Measurements from ENCODE around the gene MTG2. TPM values are rescaled to one million over a fixed set of nuclear protein-coding genes. Genes with fewer than 3 reads are reported as not detected.

MTG2 gene
- total RNA-seq, 1 donor from 2014 or later: 32.9 TPM

DNA sequence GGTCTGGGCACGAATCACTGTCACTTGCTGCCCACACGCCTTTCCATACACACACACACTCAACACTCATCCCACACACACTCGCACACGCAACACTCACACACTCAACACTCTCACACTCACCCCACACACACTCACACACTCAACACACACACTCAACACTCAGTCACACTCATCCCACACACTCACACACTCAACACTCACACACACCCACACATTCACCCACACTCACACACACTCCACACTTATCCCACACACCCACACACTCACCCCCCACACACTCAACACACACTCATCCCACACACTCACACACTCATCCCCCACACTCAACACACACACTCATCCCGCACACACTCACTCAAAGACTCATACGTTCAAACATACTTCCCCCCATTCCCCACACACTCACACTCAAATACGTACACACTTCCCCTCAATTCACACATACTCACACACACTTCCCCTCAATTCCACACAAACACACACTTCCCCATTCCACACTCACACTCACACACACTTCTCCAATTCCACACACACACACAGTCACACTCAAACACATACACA lies 46.2 kb downstream of the MTG2 start:
- no peak for DNase-seq (ENCODE audit: low read depth, low spot score)
- Mint-ChIP-seq H3K9me3 (no peaks in the 10 kb centered on the region), H3K4me1 (no peaks in the 10 kb centered on the region), H3K36me3 (ENCODE audit: low read depth) (no peaks in the 10 kb centered on the region), H3K27me3 (ENCODE audit: low read depth) (peaks cover 24% of the 10 kb centered on the region), H3K4me3 (no peak overlapping the region), H3K27ac (ENCODE audit: unreplicated experiment) (no peak overlapping the region)
- TF ChIP-seq, protein P1, sequence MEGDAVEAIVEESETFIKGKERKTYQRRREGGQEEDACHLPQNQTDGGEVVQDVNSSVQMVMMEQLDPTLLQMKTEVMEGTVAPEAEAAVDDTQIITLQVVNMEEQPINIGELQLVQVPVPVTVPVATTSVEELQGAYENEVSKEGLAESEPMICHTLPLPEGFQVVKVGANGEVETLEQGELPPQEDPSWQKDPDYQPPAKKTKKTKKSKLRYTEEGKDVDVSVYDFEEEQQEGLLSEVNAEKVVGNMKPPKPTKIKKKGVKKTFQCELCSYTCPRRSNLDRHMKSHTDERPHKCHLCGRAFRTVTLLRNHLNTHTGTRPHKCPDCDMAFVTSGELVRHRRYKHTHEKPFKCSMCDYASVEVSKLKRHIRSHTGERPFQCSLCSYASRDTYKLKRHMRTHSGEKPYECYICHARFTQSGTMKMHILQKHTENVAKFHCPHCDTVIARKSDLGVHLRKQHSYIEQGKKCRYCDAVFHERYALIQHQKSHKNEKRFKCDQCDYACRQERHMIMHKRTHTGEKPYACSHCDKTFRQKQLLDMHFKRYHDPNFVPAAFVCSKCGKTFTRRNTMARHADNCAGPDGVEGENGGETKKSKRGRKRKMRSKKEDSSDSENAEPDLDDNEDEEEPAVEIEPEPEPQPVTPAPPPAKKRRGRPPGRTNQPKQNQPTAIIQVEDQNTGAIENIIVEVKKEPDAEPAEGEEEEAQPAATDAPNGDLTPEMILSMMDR (conservative IDR thresholded peaks at IDR 0.05): no peak

DNA sequence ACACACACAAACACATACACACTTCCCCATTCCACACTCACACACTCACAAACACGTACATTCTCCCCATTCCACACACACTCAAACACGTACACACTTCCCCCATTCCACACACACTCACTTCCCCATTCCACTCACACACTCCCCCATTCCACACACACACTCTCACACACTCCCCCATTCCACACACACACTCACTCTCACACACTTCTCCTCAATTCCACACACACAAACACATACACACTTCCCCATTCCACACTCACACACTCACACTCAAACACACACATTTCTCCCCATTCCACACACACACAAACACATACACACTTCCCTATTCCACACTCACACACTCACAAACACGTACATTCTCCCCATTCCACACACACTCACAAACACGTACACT lies 46.8 kb downstream of the MTG2 start:
- Mint-ChIP-seq H3K27ac (ENCODE audit: unreplicated experiment) (no peak overlapping the region), H3K27me3 (ENCODE audit: low read depth) (peaks cover 19% of the 10 kb centered on the region), H3K4me3 (no peak overlapping the region), H3K9me3 (no peaks in the 10 kb centered on the region), H3K4me1 (peaks cover 2% of the 10 kb centered on the region), H3K36me3 (ENCODE audit: low read depth) (no peaks in the 10 kb centered on the region)
- no peak for DNase-seq (ENCODE audit: low read depth, low spot score)
- TF ChIP-seq, protein P1 (conservative IDR thresholded peaks at IDR 0.05): no peak

DNA sequence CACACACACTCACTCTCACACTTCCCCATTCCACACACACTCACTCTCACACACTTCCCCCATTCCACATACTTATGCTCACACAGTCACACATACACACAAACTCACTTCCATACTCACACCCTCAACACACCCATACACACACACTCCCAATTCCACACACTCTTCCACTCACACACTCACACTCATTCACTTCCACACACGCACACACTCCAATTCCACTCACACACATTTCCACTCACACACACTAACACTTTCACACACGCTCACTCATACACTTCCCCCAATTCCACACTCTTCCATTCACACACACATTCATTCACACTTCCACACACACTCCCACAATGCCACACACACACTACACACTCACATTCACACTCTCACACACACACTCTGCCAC lies 47.4 kb downstream of the MTG2 start:
- Mint-ChIP-seq H3K9me3 (no peaks in the 10 kb centered on the region), H3K27ac (ENCODE audit: unreplicated experiment) (no peak overlapping the region), H3K4me1 (peaks cover 6% of the 10 kb centered on the region), H3K36me3 (ENCODE audit: low read depth) (no peaks in the 10 kb centered on the region), H3K4me3 (no peak overlapping the region), H3K27me3 (ENCODE audit: low read depth) (peaks cover 13% of the 10 kb centered on the region)
- DNase-seq (ENCODE audit: low read depth, low spot score): no peak
- TF ChIP-seq, protein P1 (conservative IDR thresholded peaks at IDR 0.05): no peak

DNA sequence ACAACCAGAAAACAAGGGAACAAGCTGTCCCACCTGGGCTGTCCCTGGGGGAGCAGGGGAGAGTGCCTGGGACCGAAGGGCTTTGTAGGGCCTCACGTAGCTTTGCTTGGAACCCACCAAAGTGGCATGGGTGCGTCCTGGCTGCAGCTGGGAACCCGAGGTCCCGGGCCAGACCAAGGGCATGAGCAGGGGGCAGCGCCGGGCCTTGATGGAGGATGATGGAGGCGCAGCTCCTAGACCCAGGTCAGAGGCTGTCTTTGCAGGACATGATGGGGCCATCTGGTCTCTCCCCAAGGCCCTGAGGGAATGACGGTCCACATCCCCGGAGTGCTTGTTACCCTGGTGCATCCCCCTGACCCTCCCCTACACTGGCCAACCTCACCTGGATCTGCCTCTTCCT lies 47.9 kb downstream of the MTG2 start:
- DNase-seq (ENCODE audit: low read depth, low spot score): no peak
- H3K36me3 Mint-ChIP-seq (ENCODE audit: low read depth): no peaks in the 10 kb centered on the region
- peaks cover 8% of the 10 kb centered on the region for H3K27me3 Mint-ChIP-seq (ENCODE audit: low read depth)
- TF ChIP-seq, protein P1 (conservative IDR thresholded peaks at IDR 0.05): no peak
- no peaks in the 10 kb centered on the region for H3K9me3 Mint-ChIP-seq
- peaks cover 6% of the 10 kb centered on the region for H3K4me1 Mint-ChIP-seq
- H3K4me3 Mint-ChIP-seq: no peak overlapping the region
- no peak overlapping the region for H3K27ac Mint-ChIP-seq (ENCODE audit: unreplicated experiment)

DNA sequence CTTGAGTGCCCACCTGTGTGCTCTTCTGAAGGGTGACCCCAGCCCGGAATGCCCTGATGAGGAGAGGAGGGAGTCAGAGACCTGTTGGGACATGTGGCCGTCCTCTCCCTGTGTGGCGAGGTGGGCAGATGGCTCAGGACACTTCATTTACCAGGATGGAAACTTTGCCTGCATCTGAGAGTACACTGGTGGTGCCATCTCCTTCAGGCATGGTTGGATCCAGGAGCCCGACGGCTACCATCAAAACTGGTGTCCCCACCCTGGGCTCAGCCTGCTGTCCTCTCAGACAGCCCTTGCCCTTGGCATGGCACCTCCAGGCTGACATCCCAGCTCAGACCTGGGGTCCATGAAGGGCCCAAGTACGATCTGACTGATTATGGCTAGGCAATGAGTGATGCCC lies 48.5 kb downstream of the MTG2 start:
- no peaks in the 10 kb centered on the region for H3K9me3 Mint-ChIP-seq
- no peak overlapping the region for H3K4me3 Mint-ChIP-seq
- TF ChIP-seq, protein P1 (conservative IDR thresholded peaks at IDR 0.05): no peak
- H3K27ac Mint-ChIP-seq (ENCODE audit: unreplicated experiment): no peak overlapping the region
- H3K27me3 Mint-ChIP-seq (ENCODE audit: low read depth): peaks cover 4% of the 10 kb centered on the region
- H3K4me1 Mint-ChIP-seq: peaks cover 12% of the 10 kb centered on the region
- no peak for DNase-seq (ENCODE audit: low read depth, low spot score)
- H3K36me3 Mint-ChIP-seq (ENCODE audit: low read depth): no peaks in the 10 kb centered on the region
